KOPT-K1 (cell line): ENCODE data around the gene PLCD3.

Source experiments
- H3K27ac ChIP-seq: fragments of 200-600 bp; sonication (generic); 2 replicates; pipeline ENCODE4 v1.5.1; 2016; ENCODE audit warnings: antibody characterized with exemption, mild to moderate bottlenecking, low read depth, low read length; ENCODE audit not compliant: poor library complexity, severe bottlenecking
- H3K36me3 ChIP-seq: fragments of 200-600 bp; sonication (generic); 2 replicates; pipeline ENCODE4 v1.5.1; 2017; ENCODE audit warnings: antibody characterized with exemption, mild to moderate bottlenecking, low read length, moderate library complexity; ENCODE audit not compliant: insufficient read depth
- H3K9me3 ChIP-seq: fragments of 200-600 bp; sonication (generic); 2 replicates; pipeline ENCODE4 v1.5.1; 2017; ENCODE audit warnings: antibody characterized with exemption, low read length, mild to moderate bottlenecking; ENCODE audit not compliant: insufficient read depth, poor library complexity, severe bottlenecking

Gene PLCD3

GRCh38 chr17:45118691-45119090 lies 13.6 kb downstream of the PLCD3 start:
- Histone ChIP-seq H3K27ac (no peak overlapping the region), H3K36me3 (no peaks in the 10 kb centered on the region), H3K9me3 (no peaks in the 10 kb centered on the region)

GRCh38 chr17:45117848-45118646 lies 14.3 kb downstream of the PLCD3 start:
- Histone ChIP-seq H3K36me3 (no peaks in the 10 kb centered on the region), H3K27ac (no peak overlapping the region)

GRCh38 chr17:45117334-45117733 lies 15.0 kb downstream of the PLCD3 start:
- no peaks in the 10 kb centered on the region for H3K9me3 ChIP-seq
- no peaks in the 10 kb centered on the region for H3K36me3 ChIP-seq
- H3K27ac ChIP-seq: no peak overlapping the region

More at GRCh38 chr17:45117848-45118646, 14.3 kb downstream of the PLCD3 start:
- no peaks in the 10 kb centered on the region for H3K9me3 ChIP-seq

- Histone ChIP-seq H3K36me3 (no peaks in the 10 kb centered on the region), H3K9me3 (no peaks in the 10 kb centered on the region), H3K27ac (no peak overlapping the region)
Observed at GRCh38 chr17:45116434-45117016, 15.8 kb downstream of the PLCD3 start.

GRCh38 chr17:45115871-45116270 lies 16.4 kb downstream of the PLCD3 start:
- Histone ChIP-seq H3K36me3 (no peaks in the 10 kb centered on the region), H3K27ac (no peak overlapping the region), H3K9me3 (no peaks in the 10 kb centered on the region)

- no peak overlapping the region for H3K27ac ChIP-seq
- H3K36me3 ChIP-seq: no peaks in the 10 kb centered on the region
- no peaks in the 10 kb centered on the region for H3K9me3 ChIP-seq
Observed at GRCh38 chr17:45115015-45115625, 17.2 kb downstream of the PLCD3 start.

GRCh38 chr17:45114117-45114932 lies 18.0 kb downstream of the PLCD3 start:
- no peak overlapping the region for H3K27ac ChIP-seq
- no peaks in the 10 kb centered on the region for H3K9me3 ChIP-seq
- H3K36me3 ChIP-seq: peaks cover 2% of the 10 kb centered on the region; the same call in 1 of the 2 replicates

GRCh38 chr17:45113424-45113754 lies 18.9 kb downstream of the PLCD3 start:
- Histone ChIP-seq H3K27ac (no peak overlapping the region), H3K9me3 (no peaks in the 10 kb centered on the region), H3K36me3 (peaks cover 12% of the 10 kb centered on the region)

GRCh38 chr17:45112559-45113423 lies 19.5 kb downstream of the PLCD3 start:
- no peak overlapping the region for H3K27ac ChIP-seq
- H3K36me3 ChIP-seq: peaks cover 18% of the 10 kb centered on the region

GRCh38 chr17:45111850-45112249 lies 20.5 kb downstream of the PLCD3 start:
- H3K27ac ChIP-seq: no peak overlapping the region
- peaks cover 27% of the 10 kb centered on the region for H3K36me3 ChIP-seq
- H3K9me3 ChIP-seq: no peaks in the 10 kb centered on the region

More at GRCh38 chr17:45112559-45113423, 19.5 kb downstream of the PLCD3 start:
- H3K9me3 ChIP-seq: no peaks in the 10 kb centered on the region

- Histone ChIP-seq H3K27ac (no peak overlapping the region), H3K9me3 (no peaks in the 10 kb centered on the region), H3K36me3 (peaks cover 36% of the 10 kb centered on the region)
Observed at GRCh38 chr17:45110676-45111611, 21.4 kb downstream of the PLCD3 start.

- H3K36me3 ChIP-seq: peaks cover 57% of the 10 kb centered on the region
- H3K27ac ChIP-seq: no peak overlapping the region
- no peaks in the 10 kb centered on the region for H3K9me3 ChIP-seq
Observed at GRCh38 chr17:45108595-45109521, 23.5 kb downstream of the PLCD3 start.

- Histone ChIP-seq H3K36me3 (peaks cover 65% of the 10 kb centered on the region), H3K9me3 (no peaks in the 10 kb centered on the region), H3K27ac (no peak overlapping the region)
Observed at GRCh38 chr17:45108051-45108450, 24.3 kb downstream of the PLCD3 start.
